Measurements from ENCODE around the gene CHI3L1. TPM values are rescaled to one million over a fixed set of nuclear protein-coding genes. Genes with fewer than 3 reads are reported as not detected.
A peak's percentile ranks its signal among the peaks of the same experiment; 100 is the strongest.

The CHI3L1 gene
- total RNA-seq, 1 experiment from 2014 or later: 5.7 TPM

GRCh38 chr1:203206129-203206687 is 19.7 kb upstream of the CHI3L1 start:
- peak; percentile 18 for DNase-seq (ENCODE audit: low read depth)

- DNase-seq (ENCODE audit: low read depth): no peak
Measured at GRCh38 chr1:203204756-203205155, 18.3 kb upstream of the CHI3L1 start.

GRCh38 chr1:203202431-203203245 is 16.1 kb upstream of the CHI3L1 start:
- peak; percentile 72 for DNase-seq (ENCODE audit: low read depth)

- no peak for DNase-seq (ENCODE audit: low read depth)
Measured at GRCh38 chr1:203201516-203202205, 15.2 kb upstream of the CHI3L1 start.

GRCh38 chr1:203200916-203201315 is 14.4 kb upstream of the CHI3L1 start:
- DNase-seq (ENCODE audit: low read depth): no peak

- DNase-seq (ENCODE audit: low read depth): peak; percentile 23
Measured at GRCh38 chr1:203199816-203200571, 13.5 kb upstream of the CHI3L1 start.

- DNase-seq (ENCODE audit: low read depth): no peak
Measured at GRCh38 chr1:203199481-203199815, 12.9 kb upstream of the CHI3L1 start.

- DNase-seq (ENCODE audit: low read depth): no peak
Measured at GRCh38 chr1:203199002-203199401, 12.5 kb upstream of the CHI3L1 start.

GRCh38 chr1:203197625-203198024 is 11.1 kb upstream of the CHI3L1 start:
- DNase-seq (ENCODE audit: low read depth): peak; percentile 83

- DNase-seq (ENCODE audit: low read depth): no peak
Measured at GRCh38 chr1:203196371-203196770, 9.9 kb upstream of the CHI3L1 start.

- DNase-seq (ENCODE audit: low read depth): no peak
Measured at GRCh38 chr1:203190949-203191348, 4.4 kb upstream of the CHI3L1 start.

- DNase-seq (ENCODE audit: low read depth): no peak
Measured at GRCh38 chr1:203189951-203190352, 3.4 kb upstream of the CHI3L1 start.

- DNase-seq (ENCODE audit: low read depth): no peak
Measured at GRCh38 chr1:203188686-203189232, 2.3 kb upstream of the CHI3L1 start.

- DNase-seq (ENCODE audit: low read depth): no peak
Measured at GRCh38 chr1:203187689-203188264, 1.3 kb upstream of the CHI3L1 start.

- DNase-seq (ENCODE audit: low read depth): no peak
Measured at GRCh38 chr1:203187304-203187685, 791 bp upstream of the CHI3L1 start.

- DNase-seq (ENCODE audit: low read depth): no peak
Measured at GRCh38 chr1:203186091-203186445, 436 bp downstream of the CHI3L1 start.

- DNase-seq (ENCODE audit: low read depth): no peak
Measured at GRCh38 chr1:203185585-203185984, 919 bp downstream of the CHI3L1 start.

- no peak for DNase-seq (ENCODE audit: low read depth)
Measured at GRCh38 chr1:203185061-203185461, 1.4 kb downstream of the CHI3L1 start.

- DNase-seq (ENCODE audit: low read depth): no peak
Measured at GRCh38 chr1:203184467-203184866, 2.0 kb downstream of the CHI3L1 start.

GRCh38 chr1:203183828-203184227 is 2.7 kb downstream of the CHI3L1 start:
- DNase-seq (ENCODE audit: low read depth): no peak

- DNase-seq (ENCODE audit: low read depth): no peak
Measured at GRCh38 chr1:203182387-203182953, 4.0 kb downstream of the CHI3L1 start.

All from HT1080 (cell line).